Measurements from ENCODE around the gene TRIM37. TPM values are rescaled to one million over a fixed set of nuclear protein-coding genes. Genes with fewer than 3 reads are reported as not detected.

TRIM37 gene
- polyA plus RNA-seq, 1 of the 3 experiments (the other 2 are of a cell fraction): 20.5 TPM

DNA sequence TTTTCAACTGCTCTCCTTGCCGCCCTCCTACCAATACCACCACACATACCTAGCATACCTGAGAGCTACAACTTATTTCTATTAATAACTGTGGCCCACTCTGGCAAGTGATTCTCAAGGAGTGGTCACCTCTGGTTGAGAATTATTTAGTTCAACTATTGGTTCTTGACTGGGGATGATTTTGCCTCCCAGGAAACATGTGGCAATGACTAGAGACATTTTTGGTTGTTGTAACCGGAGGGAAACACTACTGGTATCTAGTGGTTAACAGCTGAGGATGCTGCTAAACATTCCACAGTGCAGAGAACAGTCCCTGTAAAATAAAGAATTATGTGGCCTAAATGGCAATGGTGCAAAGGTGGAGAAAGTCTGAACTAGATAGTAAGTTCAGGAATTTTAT, 96.7 kb downstream of the TRIM37 start:
- H3K79me2 ChIP-seq (ENCODE audit: insufficient read depth): no peaks in the 10 kb centered on the region
- no peak overlapping the region for H3K27ac ChIP-seq (ENCODE audit: low read depth in 2 of 2, low read length in 1 of 2)
- no peak overlapping the region for H3K4me3 ChIP-seq (ENCODE audit: low read depth in 2 of 2, low read length in 1 of 2)
- no peak overlapping the region for H3K9ac ChIP-seq
- peaks cover 24 to 47% of the 10 kb centered on the region in 2 experiments for H3K36me3 ChIP-seq (replicated peaks in 1 of 2; ENCODE audit: control insufficient read depth in 1 of 2, insufficient read depth in 2 of 2, low read length in 1 of 2)
- no peak overlapping the region for H2AFZ ChIP-seq (ENCODE audit: low read depth)
- ChIA-PET CTCF (interaction anchor here (0.8 to 4.7 kb wide), 8 partner anchors 13 to 491 kb away, joined by 3 to 50 read pairs (median 4); no protein-coding TSS in a partner anchor), POLR2A (no interaction called here)
- H3K9me2 ChIP-seq: no peaks in the 10 kb centered on the region
- H4K20me1 ChIP-seq (ENCODE audit: insufficient read depth): no peaks in the 10 kb centered on the region
- no peak for TF ChIP-seq GABPA (IDR thresholded peaks at IDR 0.05; ENCODE audit: low read depth)
- no peak for TF ChIP-seq FOSL2 (IDR thresholded peaks at IDR 0.05; ENCODE audit: borderline replicate concordance, low read depth)
- TF ChIP-seq JUND (IDR thresholded peaks at IDR 0.05): no peak
- TF ChIP-seq, protein P1, sequence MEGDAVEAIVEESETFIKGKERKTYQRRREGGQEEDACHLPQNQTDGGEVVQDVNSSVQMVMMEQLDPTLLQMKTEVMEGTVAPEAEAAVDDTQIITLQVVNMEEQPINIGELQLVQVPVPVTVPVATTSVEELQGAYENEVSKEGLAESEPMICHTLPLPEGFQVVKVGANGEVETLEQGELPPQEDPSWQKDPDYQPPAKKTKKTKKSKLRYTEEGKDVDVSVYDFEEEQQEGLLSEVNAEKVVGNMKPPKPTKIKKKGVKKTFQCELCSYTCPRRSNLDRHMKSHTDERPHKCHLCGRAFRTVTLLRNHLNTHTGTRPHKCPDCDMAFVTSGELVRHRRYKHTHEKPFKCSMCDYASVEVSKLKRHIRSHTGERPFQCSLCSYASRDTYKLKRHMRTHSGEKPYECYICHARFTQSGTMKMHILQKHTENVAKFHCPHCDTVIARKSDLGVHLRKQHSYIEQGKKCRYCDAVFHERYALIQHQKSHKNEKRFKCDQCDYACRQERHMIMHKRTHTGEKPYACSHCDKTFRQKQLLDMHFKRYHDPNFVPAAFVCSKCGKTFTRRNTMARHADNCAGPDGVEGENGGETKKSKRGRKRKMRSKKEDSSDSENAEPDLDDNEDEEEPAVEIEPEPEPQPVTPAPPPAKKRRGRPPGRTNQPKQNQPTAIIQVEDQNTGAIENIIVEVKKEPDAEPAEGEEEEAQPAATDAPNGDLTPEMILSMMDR (IDR thresholded peaks at IDR 0.05): no peak
- TF ChIP-seq TCF12 (IDR thresholded peaks at IDR 0.05): no peak
- no peak for TF ChIP-seq RCOR1 (IDR thresholded peaks at IDR 0.05; ENCODE audit: low read length)
- TF ChIP-seq FOXJ3 (CRISPR knock-in tag; IDR thresholded peaks at IDR 0.05): no peak
- TF ChIP-seq FOXM1 (IDR thresholded peaks at IDR 0.05; ENCODE audit: low read depth): no peak
- TF ChIP-seq, protein P2, sequence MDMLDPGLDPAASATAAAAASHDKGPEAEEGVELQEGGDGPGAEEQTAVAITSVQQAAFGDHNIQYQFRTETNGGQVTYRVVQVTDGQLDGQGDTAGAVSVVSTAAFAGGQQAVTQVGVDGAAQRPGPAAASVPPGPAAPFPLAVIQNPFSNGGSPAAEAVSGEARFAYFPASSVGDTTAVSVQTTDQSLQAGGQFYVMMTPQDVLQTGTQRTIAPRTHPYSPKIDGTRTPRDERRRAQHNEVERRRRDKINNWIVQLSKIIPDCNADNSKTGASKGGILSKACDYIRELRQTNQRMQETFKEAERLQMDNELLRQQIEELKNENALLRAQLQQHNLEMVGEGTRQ (IDR thresholded peaks at IDR 0.05; ENCODE audit: borderline replicate concordance, low read depth, low read length): no peak
- TF ChIP-seq SMC3 (IDR thresholded peaks at IDR 0.05; ENCODE audit: low read depth, low read length): no peak
- no peak for TF ChIP-seq RFX5 (IDR thresholded peaks at IDR 0.05; ENCODE audit: low read length)
- TF ChIP-seq, protein P3, sequence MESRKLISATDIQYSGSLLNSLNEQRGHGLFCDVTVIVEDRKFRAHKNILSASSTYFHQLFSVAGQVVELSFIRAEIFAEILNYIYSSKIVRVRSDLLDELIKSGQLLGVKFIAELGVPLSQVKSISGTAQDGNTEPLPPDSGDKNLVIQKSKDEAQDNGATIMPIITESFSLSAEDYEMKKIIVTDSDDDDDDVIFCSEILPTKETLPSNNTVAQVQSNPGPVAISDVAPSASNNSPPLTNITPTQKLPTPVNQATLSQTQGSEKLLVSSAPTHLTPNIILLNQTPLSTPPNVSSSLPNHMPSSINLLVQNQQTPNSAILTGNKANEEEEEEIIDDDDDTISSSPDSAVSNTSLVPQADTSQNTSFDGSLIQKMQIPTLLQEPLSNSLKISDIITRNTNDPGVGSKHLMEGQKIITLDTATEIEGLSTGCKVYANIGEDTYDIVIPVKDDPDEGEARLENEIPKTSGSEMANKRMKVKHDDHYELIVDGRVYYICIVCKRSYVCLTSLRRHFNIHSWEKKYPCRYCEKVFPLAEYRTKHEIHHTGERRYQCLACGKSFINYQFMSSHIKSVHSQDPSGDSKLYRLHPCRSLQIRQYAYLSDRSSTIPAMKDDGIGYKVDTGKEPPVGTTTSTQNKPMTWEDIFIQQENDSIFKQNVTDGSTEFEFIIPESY (IDR thresholded peaks at IDR 0.05; ENCODE audit: borderline replicate concordance, low read depth): no peak
- TF ChIP-seq, protein P4, sequence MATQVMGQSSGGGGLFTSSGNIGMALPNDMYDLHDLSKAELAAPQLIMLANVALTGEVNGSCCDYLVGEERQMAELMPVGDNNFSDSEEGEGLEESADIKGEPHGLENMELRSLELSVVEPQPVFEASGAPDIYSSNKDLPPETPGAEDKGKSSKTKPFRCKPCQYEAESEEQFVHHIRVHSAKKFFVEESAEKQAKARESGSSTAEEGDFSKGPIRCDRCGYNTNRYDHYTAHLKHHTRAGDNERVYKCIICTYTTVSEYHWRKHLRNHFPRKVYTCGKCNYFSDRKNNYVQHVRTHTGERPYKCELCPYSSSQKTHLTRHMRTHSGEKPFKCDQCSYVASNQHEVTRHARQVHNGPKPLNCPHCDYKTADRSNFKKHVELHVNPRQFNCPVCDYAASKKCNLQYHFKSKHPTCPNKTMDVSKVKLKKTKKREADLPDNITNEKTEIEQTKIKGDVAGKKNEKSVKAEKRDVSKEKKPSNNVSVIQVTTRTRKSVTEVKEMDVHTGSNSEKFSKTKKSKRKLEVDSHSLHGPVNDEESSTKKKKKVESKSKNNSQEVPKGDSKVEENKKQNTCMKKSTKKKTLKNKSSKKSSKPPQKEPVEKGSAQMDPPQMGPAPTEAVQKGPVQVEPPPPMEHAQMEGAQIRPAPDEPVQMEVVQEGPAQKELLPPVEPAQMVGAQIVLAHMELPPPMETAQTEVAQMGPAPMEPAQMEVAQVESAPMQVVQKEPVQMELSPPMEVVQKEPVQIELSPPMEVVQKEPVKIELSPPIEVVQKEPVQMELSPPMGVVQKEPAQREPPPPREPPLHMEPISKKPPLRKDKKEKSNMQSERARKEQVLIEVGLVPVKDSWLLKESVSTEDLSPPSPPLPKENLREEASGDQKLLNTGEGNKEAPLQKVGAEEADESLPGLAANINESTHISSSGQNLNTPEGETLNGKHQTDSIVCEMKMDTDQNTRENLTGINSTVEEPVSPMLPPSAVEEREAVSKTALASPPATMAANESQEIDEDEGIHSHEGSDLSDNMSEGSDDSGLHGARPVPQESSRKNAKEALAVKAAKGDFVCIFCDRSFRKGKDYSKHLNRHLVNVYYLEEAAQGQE (IDR thresholded peaks at IDR 0.05; ENCODE audit: low read depth, low read length): no peak
- no peak for TF ChIP-seq MXI1 (IDR thresholded peaks at IDR 0.05; ENCODE audit: low read depth, low read length)
- no peaks in the 10 kb centered on the region for H3K4me1 ChIP-seq (ENCODE audit: control insufficient read depth in 1 of 2, insufficient read depth in 2 of 2, low read depth in 1 of 2, low read length in 1 of 2)
- no peaks in the 10 kb centered on the region for H3K27me3 ChIP-seq (ENCODE audit: insufficient read depth)
- no peak overlapping the region for H3K4me2 ChIP-seq
- no peak for DNase-seq
- no peaks in the 10 kb centered on the region for H3K9me3 ChIP-seq
- H3F3A ChIP-seq (replicated peaks; ENCODE audit: insufficient read depth): peaks cover 21% of the 10 kb centered on the region
- WGBS (ENCODE audit: low lambda C conversion rate): 96% methylated on average over 2 of the region's 2 CpGs
